GM19043 (cell line): ENCODE results near the gene LRATD1.

Source experiments
- ATAC-seq: cut with Tn5 transposase; IDR thresholded peaks from one replicate; pipeline ENCODE4 v1.9.1; 2021; ENCODE audit warnings: low read depth; ENCODE audit not compliant: unreplicated experiment

The LRATD1 gene

GRCh38 chr2:14633061-14633460 lies 544 bp downstream of the LRATD1 start:
- ATAC-seq = no peak

- no peak for ATAC-seq
Observed at GRCh38 chr2:14633461-14634181, 1.1 kb downstream of the LRATD1 start.

- no peak for ATAC-seq
Observed at GRCh38 chr2:14634182-14634488, 1.6 kb downstream of the LRATD1 start.

- ATAC-seq = no peak
Observed at GRCh38 chr2:14634489-14635390, 2.2 kb downstream of the LRATD1 start.

GRCh38 chr2:14635391-14635871 lies 2.9 kb downstream of the LRATD1 start:
- ATAC-seq = no peak

GRCh38 chr2:14638488-14638887 lies 6.0 kb downstream of the LRATD1 start:
- no peak for ATAC-seq

GRCh38 chr2:14641116-14641515 lies 8.6 kb downstream of the LRATD1 start:
- ATAC-seq = no peak

- no peak for ATAC-seq
Observed at GRCh38 chr2:14642499-14642898, 10.0 kb downstream of the LRATD1 start.

GRCh38 chr2:14647714-14648113 lies 15.2 kb downstream of the LRATD1 start:
- no peak for ATAC-seq

- no peak for ATAC-seq
Observed at GRCh38 chr2:14650066-14650465, 17.5 kb downstream of the LRATD1 start.

- ATAC-seq = peak; percentile 85
Observed at GRCh38 chr2:14654835-14655282, 22.3 kb downstream of the LRATD1 start.

GRCh38 chr2:14656146-14656545 lies 23.6 kb downstream of the LRATD1 start:
- ATAC-seq = no peak

GRCh38 chr2:14661163-14661562 lies 28.6 kb downstream of the LRATD1 start:
- no peak for ATAC-seq

- no peak for ATAC-seq
Observed at GRCh38 chr2:14673351-14673875, 40.9 kb downstream of the LRATD1 start.

- no peak for ATAC-seq
Observed at GRCh38 chr2:14675489-14675888, 43.0 kb downstream of the LRATD1 start.

GRCh38 chr2:14676371-14676770 lies 43.9 kb downstream of the LRATD1 start:
- no peak for ATAC-seq

- ATAC-seq = no peak
Observed at GRCh38 chr2:14677039-14677438, 44.5 kb downstream of the LRATD1 start.

GRCh38 chr2:14678761-14679160 lies 46.2 kb downstream of the LRATD1 start:
- ATAC-seq = no peak

- ATAC-seq = no peak
Observed at GRCh38 chr2:14681608-14682007, 49.1 kb downstream of the LRATD1 start.
